GM23338 (cell line): Measurements from ENCODE around the gene PIGA.

ENCODE experiments used
- CREB1 ChIP-seq: fragments of 250-450 bp; sonication (Bioruptor Pico); IDR thresholded peaks from 2 replicates; pipeline ENCODE4 v1.5.0; 2020; ENCODE audit warnings: low read depth, mild to moderate bottlenecking, moderate library complexity
- CTCF ChIP-seq, 2 experiments: fragments of 200-600 bp in 1 of 2; sonication (generic) in 1 of 2; conservative IDR thresholded peaks; 2 replicates each; pipeline versions ENCODE4 v1.5.1 to v1.6.1; 2016 to 2017; ENCODE audit warnings: antibody characterized with exemption in 2 of 2, low read depth in 2 of 2, mild to moderate bottlenecking in 2 of 2, moderate library complexity in 1 of 2
- ETS1 ChIP-seq: IDR thresholded peaks from 2 replicates; pipeline ENCODE4 v1.6.1; 2016; ENCODE audit warnings: antibody characterized with exemption
- EZH2 ChIP-seq: fragments of 200-600 bp; sonication (generic); IDR thresholded peaks from one replicate; pipeline ENCODE4 v1.8.0; 2017; ENCODE audit warnings: antibody characterized with exemption, mild to moderate bottlenecking, low read depth; ENCODE audit not compliant: unreplicated experiment
- EZH2phosphoT487 ChIP-seq: fragments of 200-600 bp; sonication (generic); IDR thresholded peaks from one replicate; pipeline ENCODE4 v1.8.1; 2018; ENCODE audit warnings: antibody characterized with exemption; ENCODE audit not compliant: unreplicated experiment
- JUNB ChIP-seq: IDR thresholded peaks from one replicate; pipeline ENCODE4 v1.6.1; 2016; ENCODE audit warnings: antibody characterized with exemption; ENCODE audit not compliant: unreplicated experiment
- POLR2AphosphoS5 ChIP-seq: IDR thresholded peaks from 2 replicates; pipeline ENCODE4 v1.6.1; 2016; ENCODE audit warnings: antibody characterized with exemption, low read depth
- STAT1 ChIP-seq: IDR thresholded peaks from one replicate; pipeline ENCODE4 v1.6.1; 2016; ENCODE audit warnings: antibody characterized with exemption; ENCODE audit not compliant: unreplicated experiment
- ZNF114 ChIP-seq: fragments of 250-450 bp; sonication (Bioruptor Pico); IDR thresholded peaks from 2 replicates; pipeline ENCODE4 v1.5.0; 2020; ENCODE audit warnings: mild to moderate bottlenecking, moderate library complexity
- ZNF331 ChIP-seq: fragments of 250-450 bp; sonication (Bioruptor Pico); IDR thresholded peaks from 2 replicates; pipeline ENCODE4 v1.5.0; 2020; ENCODE audit warnings: low read depth, mild to moderate bottlenecking, moderate library complexity
- ZNF462 ChIP-seq: fragments of 250-450 bp; sonication (Bioruptor Pico); IDR thresholded peaks from 2 replicates; pipeline ENCODE4 v1.5.0; 2020; ENCODE audit warnings: mild to moderate bottlenecking, moderate library complexity
- TF ChIP-seq, protein P1 (sequence below): IDR thresholded peaks from one replicate; pipeline ENCODE4 v1.6.1; 2018; ENCODE audit warnings: antibody characterized with exemption; ENCODE audit not compliant: unreplicated experiment

- TF ChIP-seq CTCF (conservative IDR thresholded peaks at IDR 0.05; ENCODE audit: low read depth in 2 of 2): no peak
- TF ChIP-seq EZH2: no peak
- no peak for TF ChIP-seq JUNB
- TF ChIP-seq EZH2phosphoT487: no peak
- TF ChIP-seq ZNF331 (CRISPR knock-in tag): no peak
- TF ChIP-seq POLR2AphosphoS5: no peak
- TF ChIP-seq, protein P1, sequence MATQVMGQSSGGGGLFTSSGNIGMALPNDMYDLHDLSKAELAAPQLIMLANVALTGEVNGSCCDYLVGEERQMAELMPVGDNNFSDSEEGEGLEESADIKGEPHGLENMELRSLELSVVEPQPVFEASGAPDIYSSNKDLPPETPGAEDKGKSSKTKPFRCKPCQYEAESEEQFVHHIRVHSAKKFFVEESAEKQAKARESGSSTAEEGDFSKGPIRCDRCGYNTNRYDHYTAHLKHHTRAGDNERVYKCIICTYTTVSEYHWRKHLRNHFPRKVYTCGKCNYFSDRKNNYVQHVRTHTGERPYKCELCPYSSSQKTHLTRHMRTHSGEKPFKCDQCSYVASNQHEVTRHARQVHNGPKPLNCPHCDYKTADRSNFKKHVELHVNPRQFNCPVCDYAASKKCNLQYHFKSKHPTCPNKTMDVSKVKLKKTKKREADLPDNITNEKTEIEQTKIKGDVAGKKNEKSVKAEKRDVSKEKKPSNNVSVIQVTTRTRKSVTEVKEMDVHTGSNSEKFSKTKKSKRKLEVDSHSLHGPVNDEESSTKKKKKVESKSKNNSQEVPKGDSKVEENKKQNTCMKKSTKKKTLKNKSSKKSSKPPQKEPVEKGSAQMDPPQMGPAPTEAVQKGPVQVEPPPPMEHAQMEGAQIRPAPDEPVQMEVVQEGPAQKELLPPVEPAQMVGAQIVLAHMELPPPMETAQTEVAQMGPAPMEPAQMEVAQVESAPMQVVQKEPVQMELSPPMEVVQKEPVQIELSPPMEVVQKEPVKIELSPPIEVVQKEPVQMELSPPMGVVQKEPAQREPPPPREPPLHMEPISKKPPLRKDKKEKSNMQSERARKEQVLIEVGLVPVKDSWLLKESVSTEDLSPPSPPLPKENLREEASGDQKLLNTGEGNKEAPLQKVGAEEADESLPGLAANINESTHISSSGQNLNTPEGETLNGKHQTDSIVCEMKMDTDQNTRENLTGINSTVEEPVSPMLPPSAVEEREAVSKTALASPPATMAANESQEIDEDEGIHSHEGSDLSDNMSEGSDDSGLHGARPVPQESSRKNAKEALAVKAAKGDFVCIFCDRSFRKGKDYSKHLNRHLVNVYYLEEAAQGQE: no peak
- TF ChIP-seq CREB1 (CRISPR knock-in tag): no peak
- TF ChIP-seq STAT1: no peak
- TF ChIP-seq ETS1: no peak
- no peak for TF ChIP-seq ZNF114 (CRISPR knock-in tag)
- TF ChIP-seq ZNF462: no peak
These were observed 12.9 kb downstream of the PIGA start for GRCh38 chrX:15322472-15322871.
